Activated CD4-positive, CD25-positive, alpha-beta regulatory T cell (primary cell): ENCODE data around the gene SEMA4G.
"Not testable (repeated sequence)": the region's sequence is repeated elsewhere in the genome, so short reads cannot be mapped to it uniquely, and the experiment has no call there.

Experiments
- DNase-seq, 4 experiments: peaks; one replicate each; lab custom pipeline; 2025; lab: John Stamatoyannopoulos, UW

Gene SEMA4G

DNA sequence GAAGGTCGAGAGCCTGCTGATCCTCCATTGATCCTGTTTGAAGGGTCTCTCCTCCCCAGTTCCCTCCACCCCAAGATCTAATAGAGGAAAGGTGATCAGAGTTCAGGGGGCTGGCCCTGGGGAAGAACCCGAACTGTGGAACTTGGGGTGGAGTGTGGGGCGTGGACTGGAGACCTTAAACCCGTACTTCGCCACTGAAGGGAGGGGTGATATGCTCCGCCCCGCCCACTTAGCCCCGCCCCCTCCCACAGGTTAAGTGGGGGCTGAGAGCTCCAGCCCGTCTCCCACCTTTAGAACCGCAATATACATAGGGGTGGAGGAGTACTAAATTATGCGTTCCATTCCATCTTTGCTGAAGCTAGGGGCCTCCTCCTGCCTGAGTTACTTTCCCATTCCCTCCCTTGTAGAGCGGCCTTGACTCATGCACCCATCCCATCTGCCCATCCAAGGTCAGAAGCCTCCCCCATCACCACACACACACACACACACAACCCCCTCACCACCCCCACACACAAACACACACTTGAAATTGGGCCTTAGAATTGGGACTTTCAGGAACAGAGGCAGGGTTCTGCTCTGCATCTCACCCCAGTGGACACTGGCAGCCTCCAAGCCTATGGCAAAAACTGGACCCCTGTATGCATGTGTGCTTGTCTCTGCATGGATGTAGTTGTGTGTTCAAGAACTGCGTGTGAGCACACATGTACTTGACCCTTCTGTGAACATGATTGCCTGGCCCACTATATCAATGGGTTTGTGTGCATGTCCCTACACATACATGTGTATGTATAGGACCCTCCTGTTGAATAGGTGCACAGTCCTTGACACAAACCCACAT, 991 bp downstream of the SEMA4G start:
- no peak for DNase-seq

DNA sequence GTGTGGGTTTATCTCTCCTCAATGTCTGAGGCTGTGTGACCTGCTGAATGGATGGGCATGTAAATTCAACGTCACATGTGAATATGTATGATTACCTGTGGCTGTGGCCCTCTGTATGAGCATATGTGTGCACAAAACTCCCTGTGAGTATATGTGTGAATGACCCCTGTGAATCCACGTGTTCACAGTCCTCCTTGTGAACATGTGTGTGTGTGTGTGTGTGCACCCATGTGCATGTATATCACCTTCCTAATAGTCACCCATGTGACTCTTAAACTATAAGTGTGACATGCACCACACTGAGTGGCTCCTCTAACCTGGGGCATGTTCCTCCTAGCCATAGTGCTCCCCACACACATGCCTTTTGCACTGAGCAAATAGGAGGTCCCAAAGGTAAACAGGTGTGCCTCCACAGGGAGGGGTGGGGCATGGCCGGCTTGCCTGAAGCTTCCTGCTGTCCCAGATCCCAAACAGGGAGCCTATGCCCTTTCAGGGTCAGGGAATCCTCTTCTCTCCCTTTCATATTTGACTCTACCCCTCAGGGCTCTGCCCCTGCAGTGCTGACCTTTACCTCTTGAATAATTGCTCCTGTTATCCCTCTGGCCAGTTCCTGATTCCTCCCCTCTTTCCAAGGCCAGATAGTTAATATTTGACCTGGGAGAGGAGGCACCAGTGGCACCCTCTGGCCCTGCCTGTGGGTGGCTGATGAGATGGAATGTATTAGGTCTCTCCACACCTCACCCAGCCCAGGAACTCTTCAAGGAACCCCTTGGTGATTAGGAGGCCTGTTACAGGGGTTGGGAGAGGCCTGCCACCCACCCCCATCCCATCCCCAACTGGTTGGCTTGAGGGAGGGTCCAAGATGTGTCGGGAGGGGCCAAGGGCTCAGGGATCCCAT, 1.9 kb downstream of the SEMA4G start:
- no peak for DNase-seq

DNA sequence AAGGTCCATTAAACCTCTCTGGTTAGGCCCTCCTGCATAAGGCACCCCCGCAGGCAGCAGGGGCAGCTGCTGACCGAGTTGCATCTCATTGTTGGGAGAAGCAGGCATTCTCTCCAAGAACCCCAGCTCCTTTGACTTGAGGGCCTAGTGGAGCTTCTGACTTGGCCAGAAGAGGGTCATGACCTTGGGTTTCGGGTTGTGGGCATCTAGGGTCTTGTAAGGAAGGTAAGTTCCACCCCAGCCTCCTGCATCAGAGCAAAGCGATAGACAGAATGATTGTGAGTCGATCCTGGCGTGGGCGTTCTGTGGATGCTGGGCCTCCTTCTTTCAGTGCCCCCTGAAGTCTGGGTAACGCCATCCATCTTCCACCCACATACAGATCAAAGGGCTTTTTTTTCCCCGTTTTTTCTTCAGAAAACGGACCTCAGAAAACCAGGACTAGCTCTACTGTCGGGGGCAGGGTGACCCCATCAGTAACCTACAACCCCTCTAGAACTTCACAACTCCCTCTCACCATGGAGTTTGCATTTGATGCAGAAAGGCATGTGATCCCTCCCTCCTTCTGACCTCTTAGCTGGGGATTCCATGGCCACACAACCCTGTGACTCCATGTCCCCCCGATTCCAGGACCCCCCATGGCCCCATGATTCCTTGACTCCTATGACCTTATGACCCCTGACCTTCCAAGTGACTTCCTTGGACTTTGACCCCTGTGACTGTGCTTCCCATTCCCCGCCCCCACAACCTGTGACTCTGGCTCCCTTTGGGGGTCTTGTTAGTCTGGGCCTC, 3.0 kb downstream of the SEMA4G start:
- DNase-seq: no peak

DNA sequence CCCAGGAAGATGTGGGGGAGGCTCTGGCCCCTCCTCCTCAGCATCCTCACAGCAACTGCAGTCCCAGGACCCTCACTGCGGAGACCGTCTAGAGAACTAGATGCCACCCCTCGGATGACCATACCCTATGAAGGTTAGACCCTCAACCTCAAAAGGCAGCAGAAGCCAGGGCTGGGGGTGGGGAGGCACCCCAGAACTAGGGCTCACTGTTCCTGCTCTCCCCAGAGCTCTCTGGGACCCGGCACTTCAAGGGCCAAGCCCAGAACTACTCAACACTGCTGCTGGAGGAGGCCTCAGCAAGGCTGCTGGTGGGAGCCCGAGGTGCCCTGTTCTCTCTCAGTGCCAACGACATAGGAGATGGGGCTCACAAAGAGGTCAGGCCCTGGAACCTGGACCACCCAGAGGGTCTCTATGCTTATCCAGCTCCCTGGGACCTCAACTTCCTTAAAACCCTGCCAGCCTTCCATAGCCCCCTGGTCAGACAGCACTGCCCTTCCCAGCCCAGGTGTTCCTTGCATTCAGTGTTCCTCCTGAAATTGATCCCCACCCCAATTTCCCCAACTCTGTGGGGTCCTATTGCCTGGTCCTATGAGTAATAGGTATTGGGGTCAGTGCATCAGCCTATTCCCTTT, 3.7 kb downstream of the SEMA4G start:
- no peak for DNase-seq

DNA sequence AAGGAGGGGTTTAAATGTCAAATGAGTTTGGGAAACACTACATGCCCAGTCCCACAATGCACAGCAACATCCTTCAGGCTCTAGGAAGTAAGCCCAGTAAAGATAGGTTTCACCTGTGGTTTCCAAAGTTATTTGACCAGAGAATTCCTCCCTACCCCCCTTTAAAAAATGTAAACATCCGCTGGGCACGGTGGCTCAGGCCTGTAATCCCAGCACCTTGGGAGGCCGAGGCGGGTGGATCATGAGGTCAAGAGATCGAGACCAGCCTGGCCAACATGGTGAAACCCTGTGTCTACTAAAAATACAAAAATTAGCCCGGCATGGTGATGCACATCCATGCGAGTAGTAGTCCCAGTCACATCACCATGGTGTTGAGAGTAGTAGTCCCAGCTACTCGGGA, 6.1 kb downstream of the SEMA4G start:
- DNase-seq: not testable (repeated sequence)

DNA sequence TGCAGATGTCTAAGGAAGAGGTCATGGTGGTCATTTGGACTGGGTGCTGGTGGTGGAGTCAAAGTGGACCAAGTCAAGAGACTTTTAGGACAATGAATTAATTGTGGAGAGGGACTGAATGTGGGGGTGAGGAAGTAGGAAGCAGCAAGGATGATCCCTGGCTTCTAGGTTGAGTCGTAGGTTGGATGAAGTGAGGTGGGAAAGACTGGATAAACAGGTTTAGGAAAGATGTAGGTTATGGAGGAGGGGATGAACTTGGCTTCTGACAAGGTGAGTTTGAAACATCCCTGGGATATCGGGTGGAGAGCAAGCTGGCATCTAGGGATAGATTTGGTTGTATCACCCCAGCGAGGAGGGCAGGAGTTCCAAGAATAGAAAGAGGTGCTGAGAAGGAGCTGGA, 7.6 kb downstream of the SEMA4G start:
- DNase-seq: no peak

DNA sequence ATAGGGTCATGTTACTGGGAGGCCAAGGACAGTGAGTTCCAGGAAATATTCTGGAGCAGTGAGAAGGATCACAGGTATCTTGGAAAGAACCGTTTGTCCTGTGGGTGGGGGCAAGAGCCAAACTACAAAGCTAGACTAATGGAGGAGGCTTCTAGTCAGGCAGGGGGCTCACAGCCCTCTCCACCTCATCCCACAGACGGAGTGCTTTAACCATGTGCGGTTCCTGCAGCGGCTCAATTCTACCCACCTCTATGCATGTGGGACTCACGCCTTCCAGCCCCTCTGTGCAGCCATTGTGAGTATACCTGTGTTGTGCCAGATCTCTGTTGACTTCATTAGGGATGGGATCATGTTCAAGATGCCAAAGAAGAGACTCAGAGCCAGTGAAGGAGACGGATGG, 8.1 kb downstream of the SEMA4G start:
- DNase-seq: no peak

DNA sequence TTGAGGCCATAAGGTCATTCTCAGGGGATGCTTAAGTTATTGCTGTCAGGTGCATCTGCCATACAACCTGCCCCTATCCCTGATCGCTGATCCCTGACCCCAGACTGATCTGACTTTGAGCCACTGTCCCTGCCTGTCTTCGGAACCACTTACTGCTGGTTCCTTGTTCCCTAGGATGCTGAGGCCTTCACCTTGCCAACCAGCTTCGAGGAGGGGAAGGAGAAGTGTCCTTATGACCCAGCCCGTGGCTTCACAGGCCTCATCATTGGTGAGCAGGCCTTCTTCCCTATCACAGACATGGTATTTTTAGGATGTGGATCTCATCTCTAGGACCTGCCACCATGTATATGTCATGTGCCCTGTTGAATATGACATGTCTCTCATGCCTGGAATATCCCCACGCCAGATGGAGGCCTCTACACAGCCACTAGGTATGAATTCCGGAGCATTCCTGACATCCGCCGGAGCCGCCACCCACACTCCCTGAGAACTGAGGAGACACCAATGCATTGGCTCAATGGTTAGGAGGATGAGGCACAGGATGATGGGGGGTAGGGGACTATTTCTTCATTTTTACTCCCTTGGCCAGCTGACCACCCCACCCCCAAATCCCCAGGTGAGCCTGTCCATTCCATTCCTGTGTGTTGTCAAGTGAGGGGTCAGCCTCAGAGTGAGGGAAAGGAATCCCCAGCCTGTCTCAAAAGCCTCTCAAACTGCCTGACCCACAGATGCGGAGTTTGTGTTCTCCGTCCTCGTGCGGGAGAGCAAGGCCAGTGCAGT, 9.0 kb downstream of the SEMA4G start:
- DNase-seq: no peak

DNA sequence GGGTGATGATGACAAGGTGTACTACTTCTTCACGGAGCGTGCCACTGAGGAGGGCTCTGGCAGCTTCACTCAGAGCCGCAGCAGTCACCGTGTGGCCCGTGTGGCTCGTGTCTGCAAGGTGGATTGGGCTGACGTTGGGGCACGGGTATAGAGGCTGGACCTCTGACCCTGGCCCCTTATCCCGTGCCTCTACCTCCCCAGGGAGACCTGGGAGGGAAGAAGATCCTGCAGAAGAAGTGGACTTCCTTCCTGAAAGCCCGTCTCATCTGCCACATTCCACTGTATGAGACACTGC, 9.5 kb downstream of the SEMA4G start:
- DNase-seq: no peak

DNA sequence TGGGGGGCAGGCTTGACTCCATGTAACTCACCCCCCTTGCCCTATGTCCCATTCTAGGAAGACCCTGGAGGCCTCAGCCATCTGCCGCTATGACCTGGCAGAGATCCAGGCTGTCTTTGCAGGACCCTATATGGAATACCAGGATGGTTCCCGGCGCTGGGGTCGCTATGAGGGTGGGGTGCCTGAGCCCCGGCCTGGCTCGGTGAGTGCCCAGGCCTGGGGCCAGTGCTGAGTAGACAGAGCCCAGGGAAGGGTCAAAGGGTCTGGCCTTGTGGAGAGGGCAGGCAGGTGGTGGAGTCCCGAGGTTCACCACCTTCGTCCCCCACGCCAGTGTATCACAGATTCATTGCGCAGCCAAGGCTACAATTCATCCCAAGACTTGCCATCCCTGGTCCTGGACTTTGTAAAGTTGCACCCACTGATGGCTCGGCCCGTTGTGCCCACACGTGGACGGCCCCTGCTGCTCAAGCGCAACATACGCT, 10.5 kb downstream of the SEMA4G start:
- DNase-seq: no peak

DNA sequence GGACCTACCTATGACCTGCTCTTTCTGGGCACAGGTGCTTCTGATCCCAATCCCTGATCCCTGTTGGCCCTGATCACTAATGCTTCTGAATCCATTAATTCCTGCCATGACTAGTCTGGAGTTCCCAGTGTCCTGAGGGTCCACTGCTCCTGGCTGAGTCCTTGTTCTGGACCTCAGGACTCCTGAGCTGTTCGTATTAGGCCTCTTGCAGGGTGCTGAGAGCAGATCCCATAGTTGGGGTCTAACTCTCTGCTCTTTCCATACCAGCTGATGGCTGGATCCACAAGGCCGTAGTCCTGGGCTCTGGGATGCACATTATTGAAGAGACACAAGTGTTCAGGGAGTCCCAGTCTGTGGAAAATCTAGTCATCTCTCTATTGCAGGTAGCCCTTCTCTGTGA, 11.0 kb downstream of the SEMA4G start:
- DNase-seq: no peak

DNA sequence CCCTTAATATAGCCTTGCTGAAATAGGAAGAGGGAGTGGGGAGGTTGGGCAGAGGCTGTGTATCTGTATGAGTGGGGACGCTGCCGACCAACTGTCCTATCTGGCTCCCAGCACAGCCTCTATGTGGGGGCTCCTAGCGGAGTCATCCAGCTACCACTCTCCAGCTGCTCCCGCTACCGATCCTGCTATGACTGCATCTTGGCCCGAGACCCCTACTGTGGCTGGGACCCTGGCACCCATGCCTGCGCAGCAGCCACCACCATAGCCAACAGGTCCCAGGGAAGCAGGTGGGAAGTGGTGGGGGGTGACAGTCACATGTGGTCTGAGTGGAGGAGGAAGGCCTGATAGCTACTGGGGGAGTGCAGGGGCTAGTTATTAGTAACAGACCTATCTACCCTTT, 11.4 kb downstream of the SEMA4G start:
- DNase-seq: no peak

DNA sequence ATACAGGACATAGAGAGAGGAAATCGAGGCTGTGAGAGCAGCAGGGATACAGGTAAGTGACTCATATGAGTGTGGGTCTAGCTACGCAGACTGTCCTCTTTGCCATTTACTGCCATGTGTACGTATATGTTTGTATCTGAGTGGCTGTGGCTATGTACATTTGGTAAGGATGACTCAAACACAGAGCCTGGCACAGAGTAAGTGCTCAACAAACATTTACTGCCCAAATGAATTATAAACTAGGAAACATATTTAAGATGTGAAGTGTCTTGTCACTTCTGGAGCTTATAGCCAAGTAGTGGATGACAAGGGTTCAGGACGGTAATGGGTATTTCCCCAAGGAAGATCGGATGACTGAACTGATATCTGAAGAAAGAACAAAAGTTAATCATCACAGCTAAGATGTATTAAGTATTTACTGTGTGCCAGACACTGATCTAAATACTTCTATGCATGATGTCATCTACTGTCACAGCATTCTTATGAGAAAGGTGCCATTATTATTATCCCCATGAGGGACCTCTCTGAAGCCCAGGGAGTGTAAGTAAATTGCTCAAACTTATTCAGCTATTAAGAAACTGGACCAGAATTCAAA, 12.0 kb downstream of the SEMA4G start:
- DNase-seq: no peak

DNA sequence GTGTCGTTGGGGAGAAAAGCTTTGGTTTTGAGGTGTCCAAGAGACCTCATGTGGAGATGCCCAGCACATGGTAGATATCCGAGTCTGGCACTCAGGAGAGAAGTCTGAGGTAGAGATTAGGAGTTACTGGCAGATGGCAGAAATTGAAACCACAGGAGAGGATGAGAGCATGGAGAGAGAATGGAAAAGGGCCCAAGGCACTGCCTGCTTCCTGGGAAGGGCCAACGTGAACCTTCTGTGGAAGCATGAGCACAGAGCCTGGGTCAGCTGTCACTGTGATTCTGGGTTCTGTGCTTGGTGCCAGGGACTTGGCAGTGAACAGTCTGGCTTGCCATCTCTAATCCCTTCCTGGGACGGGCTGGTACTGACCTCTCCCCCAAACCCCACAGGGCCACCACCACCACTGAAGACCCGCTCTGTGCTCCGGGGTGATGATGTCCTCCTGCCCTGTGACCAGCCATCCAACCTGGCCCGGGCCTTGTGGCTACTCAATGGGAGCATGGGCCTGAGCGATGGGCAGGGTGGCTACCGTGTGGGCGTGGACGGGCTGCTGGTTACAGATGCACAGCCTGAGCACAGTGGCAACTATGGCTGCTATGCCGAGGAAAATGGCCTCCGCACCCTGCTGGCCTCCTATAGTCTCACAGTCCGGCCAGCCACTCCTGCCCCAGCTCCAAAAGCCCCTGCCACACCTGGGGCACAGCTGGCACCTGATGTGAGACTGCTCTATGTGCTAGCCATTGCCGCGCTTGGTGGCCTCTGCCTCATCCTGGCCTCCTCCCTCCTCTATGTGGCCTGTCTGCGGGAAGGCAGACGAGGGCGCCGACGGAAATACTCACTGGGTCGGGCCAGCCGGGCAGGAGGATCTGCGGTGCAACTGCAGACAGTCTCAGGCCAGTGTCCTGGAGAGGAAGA, 13.9 kb downstream of the SEMA4G start:
- no peak for DNase-seq

DNA sequence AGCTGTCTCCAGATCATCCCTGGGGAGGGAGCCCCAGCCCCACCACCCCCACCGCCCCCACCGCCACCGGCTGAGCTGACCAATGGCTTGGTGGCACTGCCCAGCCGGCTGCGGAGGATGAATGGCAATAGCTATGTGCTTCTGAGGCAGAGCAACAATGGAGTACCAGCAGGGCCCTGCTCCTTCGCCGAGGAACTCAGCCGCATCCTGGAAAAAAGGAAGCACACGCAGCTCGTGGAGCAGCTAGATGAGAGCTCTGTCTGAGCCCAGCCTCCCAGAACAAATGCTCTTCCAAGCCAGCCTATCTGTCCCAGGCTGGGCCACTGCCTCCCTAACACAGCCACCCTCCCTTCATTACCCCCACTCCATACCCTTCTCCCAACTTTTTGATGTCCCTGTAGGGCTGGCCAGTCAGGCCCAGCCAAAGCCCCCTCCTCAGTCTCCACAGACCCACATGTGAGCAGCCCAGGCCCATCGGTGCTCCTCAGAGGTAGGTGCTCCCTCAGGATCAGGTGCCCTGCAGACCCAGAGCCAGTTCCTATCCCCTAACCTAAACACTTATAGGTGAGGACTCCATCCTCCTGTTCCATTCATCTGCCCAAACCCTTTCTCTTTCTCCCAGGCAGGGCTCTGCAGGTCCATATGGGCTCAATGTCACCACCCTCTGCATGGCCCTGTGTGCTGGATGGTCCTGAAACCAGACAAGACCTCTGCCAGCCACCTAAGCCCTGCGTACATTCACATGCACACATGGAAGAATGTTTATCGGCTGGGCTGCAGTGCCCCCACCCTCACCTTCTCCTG, 14.8 kb downstream of the SEMA4G start:
- no peak for DNase-seq

DNA sequence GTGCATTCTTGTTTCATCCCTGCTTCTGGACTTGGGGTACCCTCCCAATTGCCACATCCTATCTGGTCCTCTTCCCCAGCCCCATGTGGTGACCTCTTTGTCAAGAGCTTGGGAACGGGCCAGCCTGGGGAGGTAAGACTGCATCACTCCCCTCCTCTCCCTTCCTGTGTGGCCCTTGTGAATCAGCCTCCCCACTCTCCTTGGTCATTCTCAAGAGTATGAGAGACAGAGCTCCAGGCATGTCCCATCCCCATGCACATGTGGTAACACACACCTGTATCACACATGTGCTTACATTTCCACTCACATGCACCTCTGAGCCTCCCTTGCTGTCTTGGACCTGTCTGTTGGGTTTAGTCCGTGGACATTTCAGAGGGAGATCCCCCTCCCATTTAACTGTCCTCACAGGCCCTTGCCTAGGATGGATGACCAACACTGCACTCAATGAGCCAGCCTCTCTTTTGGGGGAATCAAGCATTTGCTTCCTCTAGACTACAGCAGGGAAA, 15.4 kb downstream of the SEMA4G start:
- DNase-seq: no peak

DNA sequence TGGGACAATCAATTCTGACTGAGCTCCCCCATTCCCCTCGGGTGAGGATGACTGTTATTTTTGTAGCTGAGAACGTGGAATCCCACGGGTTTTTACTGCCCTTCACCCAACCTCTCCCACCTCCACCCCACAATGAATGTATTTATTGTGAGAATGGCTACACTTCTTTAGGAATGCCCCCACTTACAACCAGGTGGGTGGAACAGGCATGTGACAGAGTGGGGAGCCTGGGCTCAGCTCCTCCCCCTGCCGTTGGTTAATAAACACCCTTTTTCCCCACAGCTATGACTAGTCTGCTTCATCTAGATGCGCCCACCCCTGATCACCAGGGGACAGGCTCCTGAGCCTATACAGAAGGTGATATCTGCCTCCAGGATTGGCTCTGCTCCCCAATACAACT, 16.0 kb downstream of the SEMA4G start:
- DNase-seq: no peak

DNA sequence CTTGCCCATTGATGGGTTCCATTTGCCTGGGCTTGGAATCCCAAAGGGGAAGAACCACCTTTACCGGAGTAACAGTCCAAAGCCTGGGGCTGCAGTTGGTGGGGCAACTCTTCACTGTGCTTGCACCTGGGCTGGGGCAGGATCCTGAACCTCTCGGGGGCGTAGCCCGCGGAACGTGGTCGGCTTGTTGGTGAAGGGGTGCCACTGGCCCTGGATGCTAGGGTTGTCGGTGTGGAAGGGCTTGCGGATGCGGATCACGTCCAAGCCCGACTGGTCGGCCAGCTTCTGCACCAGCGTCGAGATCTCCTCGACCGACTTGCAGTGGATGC, 17.3 kb downstream of the SEMA4G start:
- DNase-seq: no peak
